Chondrocyte (in vitro differentiated cells): Measurements from ENCODE around the gene ESYT3. TPM values are rescaled to one million over a fixed set of nuclear protein-coding genes. Genes with fewer than 3 reads are reported as not detected.
A peak's percentile ranks its signal among the peaks of the same experiment; 100 is the strongest.
"Not testable (repeated sequence)": the region's sequence is repeated elsewhere in the genome, so short reads cannot be mapped to it uniquely, and the experiment has no call there.

ENCODE experiments used
- DNase-seq: peaks from one replicate; pipeline ENCODE4 v3.0.0; 2021; ENCODE audit warnings: mixed read lengths, low spot score
- H3K27ac Mint-ChIP-seq: one replicate; pipeline ENCODE4 v1.8.0; 2021; ENCODE audit warnings: mild to moderate bottlenecking, moderate library complexity, mixed read lengths; ENCODE audit not compliant: unreplicated experiment
- H3K27me3 Mint-ChIP-seq: 2 replicates; pipeline ENCODE4 v1.8.0; 2021; ENCODE audit warnings: low read depth, mixed read lengths
- H3K36me3 Mint-ChIP-seq: 2 replicates; pipeline ENCODE4 v1.8.0; 2021; ENCODE audit warnings: low read depth, mixed read lengths
- H3K4me1 Mint-ChIP-seq: 2 replicates; pipeline ENCODE4 v1.8.0; 2021; ENCODE audit warnings: low read depth, mild to moderate bottlenecking, mixed read lengths
- H3K4me3 Mint-ChIP-seq: one replicate; pipeline ENCODE4 v1.8.0; 2021; ENCODE audit warnings: mild to moderate bottlenecking, moderate library complexity, mixed read lengths; ENCODE audit not compliant: unreplicated experiment
- H3K9me3 Mint-ChIP-seq: 2 replicates; pipeline ENCODE4 v1.8.0; 2021; ENCODE audit warnings: low read depth, mixed read lengths
- total RNA-seq: library from RNA; stranded (reverse); gene quantifications from 3 replicates; pipeline ENCODE4 v1.2.1, GENCODE V29; 2021
- TF ChIP-seq, protein P1 (sequence below): fragments of 200-600 bp; sonication (generic); IDR thresholded peaks from 2 replicates; pipeline ENCODE4 v1.5.0; 2021; ENCODE audit warnings: antibody characterized with exemption, mild to moderate bottlenecking, moderate library complexity

ESYT3 gene
- total RNA-seq, 1 donor from 2014 or later, result 0.70 TPM

- no peak for DNase-seq
- H3K27ac Mint-ChIP-seq, result no peak overlapping the region
- no peaks in the 10 kb centered on the region for H3K4me1 Mint-ChIP-seq
- H3K4me3 Mint-ChIP-seq, result no peak overlapping the region
- H3K9me3 Mint-ChIP-seq, result no peaks in the 10 kb centered on the region
- TF ChIP-seq, protein P1, sequence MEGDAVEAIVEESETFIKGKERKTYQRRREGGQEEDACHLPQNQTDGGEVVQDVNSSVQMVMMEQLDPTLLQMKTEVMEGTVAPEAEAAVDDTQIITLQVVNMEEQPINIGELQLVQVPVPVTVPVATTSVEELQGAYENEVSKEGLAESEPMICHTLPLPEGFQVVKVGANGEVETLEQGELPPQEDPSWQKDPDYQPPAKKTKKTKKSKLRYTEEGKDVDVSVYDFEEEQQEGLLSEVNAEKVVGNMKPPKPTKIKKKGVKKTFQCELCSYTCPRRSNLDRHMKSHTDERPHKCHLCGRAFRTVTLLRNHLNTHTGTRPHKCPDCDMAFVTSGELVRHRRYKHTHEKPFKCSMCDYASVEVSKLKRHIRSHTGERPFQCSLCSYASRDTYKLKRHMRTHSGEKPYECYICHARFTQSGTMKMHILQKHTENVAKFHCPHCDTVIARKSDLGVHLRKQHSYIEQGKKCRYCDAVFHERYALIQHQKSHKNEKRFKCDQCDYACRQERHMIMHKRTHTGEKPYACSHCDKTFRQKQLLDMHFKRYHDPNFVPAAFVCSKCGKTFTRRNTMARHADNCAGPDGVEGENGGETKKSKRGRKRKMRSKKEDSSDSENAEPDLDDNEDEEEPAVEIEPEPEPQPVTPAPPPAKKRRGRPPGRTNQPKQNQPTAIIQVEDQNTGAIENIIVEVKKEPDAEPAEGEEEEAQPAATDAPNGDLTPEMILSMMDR, result no peak
- peaks cover 1% of the 10 kb centered on the region for H3K27me3 Mint-ChIP-seq
- H3K36me3 Mint-ChIP-seq, result no peaks in the 10 kb centered on the region
Observed at GRCh38 chr3:138449490-138449889, 15.1 kb downstream of the ESYT3 start.

- no peaks in the 10 kb centered on the region for H3K9me3 Mint-ChIP-seq
- H3K27ac Mint-ChIP-seq, result no peak overlapping the region
- no peaks in the 10 kb centered on the region for H3K4me1 Mint-ChIP-seq
- no peak overlapping the region for H3K4me3 Mint-ChIP-seq
- DNase-seq, result no peak
- TF ChIP-seq, protein P1, result no peak
- peaks cover 4% of the 10 kb centered on the region for H3K27me3 Mint-ChIP-seq
- no peaks in the 10 kb centered on the region for H3K36me3 Mint-ChIP-seq
Observed at GRCh38 chr3:138450181-138450580, 15.8 kb downstream of the ESYT3 start.

DNA sequence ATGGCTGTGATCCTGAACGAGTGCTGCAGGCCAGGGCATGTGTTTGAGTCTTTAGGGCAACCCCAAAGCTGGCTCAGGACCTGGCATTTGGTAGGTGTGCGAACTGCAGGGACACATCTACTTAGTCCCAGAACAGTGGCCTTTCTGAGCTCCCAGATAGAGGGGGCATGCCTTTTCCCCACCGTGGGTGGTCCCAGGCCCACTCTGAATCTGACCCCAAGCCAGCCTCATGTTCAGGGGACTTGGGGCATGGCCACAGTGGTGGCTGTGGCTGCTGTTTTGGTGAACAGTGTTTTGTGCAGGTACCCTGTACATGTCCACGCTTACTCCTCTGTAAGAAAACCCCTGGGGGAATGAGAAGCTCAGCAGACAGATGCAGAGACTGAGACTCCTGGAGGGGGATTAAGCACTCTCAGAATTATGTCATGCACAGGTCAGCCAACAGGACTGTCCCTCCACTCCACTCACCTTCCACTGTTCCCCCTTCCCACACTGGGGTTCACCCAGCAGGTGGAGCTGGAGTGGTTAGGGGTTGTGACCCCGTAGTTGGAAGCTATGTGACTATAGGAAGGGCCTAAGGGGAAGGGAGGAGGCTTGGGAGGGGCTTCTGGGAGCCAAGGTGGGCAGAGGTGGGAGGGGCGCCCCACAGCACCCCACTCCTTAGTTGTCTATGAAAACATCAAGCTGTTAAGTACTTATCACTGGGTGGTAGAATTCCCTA, 16.4 kb downstream of the ESYT3 start:
- TF ChIP-seq, protein P1, result no peak
- Mint-ChIP-seq H3K27ac (no peak overlapping the region), H3K27me3 (peaks cover 7% of the 10 kb centered on the region), H3K9me3 (no peaks in the 10 kb centered on the region), H3K36me3 (no peaks in the 10 kb centered on the region), H3K4me3 (no peak overlapping the region), H3K4me1 (no peaks in the 10 kb centered on the region)
- DNase-seq, result no peak

DNA sequence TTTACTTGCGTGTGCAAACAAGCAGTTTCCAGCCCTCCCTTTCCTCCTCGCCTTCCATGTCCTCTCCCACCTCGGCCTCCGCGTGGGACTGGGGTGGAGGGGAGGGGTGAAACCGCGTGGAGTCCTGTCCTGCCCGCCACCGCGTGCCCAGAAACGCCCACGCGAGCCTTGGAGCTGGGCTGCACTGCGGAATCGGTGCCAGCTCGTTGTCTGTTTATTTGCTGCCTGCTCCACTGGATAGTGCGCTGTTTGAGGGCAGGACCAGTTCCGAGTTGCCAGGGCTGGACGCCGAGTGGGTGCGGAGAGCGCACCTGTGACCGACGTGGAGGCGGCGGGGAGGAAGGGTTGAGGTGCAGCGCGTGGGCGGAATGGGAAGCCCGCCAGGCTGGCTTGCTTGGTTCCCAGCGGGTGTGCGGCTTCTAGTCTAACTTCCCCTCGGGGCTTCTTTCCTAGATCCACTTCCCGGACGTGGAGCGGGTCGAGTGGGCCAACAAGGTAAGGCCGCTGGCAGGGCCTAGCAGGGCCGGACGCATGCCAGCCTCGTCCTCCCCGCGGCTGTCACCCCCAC, 17.3 kb downstream of the ESYT3 start:
- H3K27me3 Mint-ChIP-seq, result peaks cover 7% of the 10 kb centered on the region

GRCh38 chr3:138452436-138452835, 18.0 kb downstream of the ESYT3 start:
- TF ChIP-seq, protein P1, result no peak
- Mint-ChIP-seq H3K27ac (no peak overlapping the region), H3K4me1 (peaks cover 8% of the 10 kb centered on the region), H3K4me3 (no peak overlapping the region), H3K36me3 (peaks cover 1% of the 10 kb centered on the region), H3K9me3 (no peaks in the 10 kb centered on the region), H3K27me3 (peaks cover 7% of the 10 kb centered on the region)
- no peak for DNase-seq

More for the DNA sequence above, 17.3 kb downstream of the ESYT3 start:
- Mint-ChIP-seq H3K27ac (no peak overlapping the region), H3K4me1 (peaks cover 5% of the 10 kb centered on the region), H3K9me3 (no peaks in the 10 kb centered on the region), H3K4me3 (no peak overlapping the region), H3K36me3 (no peaks in the 10 kb centered on the region)
- TF ChIP-seq, protein P1, result no peak
- peak; percentile 74 for DNase-seq

- H3K27ac Mint-ChIP-seq, DNase-seq, H3K36me3 Mint-ChIP-seq, H3K4me1 Mint-ChIP-seq, H3K27me3 Mint-ChIP-seq, H3K4me3 Mint-ChIP-seq, H3K9me3 Mint-ChIP-seq: not testable (repeated sequence)
Observed at GRCh38 chr3:138453940-138454339, 19.5 kb downstream of the ESYT3 start.
